HUES6 (cell line): ENCODE data around the gene HSPA2.
"Not testable (repeated sequence)": the region's sequence is repeated elsewhere in the genome, so short reads cannot be mapped to it uniquely, and the experiment has no call there.

ENCODE experiments used
- H3K27ac ChIP-seq: 2 replicates; pipeline ENCODE4 v1.7.0; 2013; ENCODE audit warnings: low read depth, mild to moderate bottlenecking, low read length, inconsistent platforms
- H3K27me3 ChIP-seq: 2 replicates; pipeline ENCODE4 v1.6.1; 2013; ENCODE audit warnings: low read length; ENCODE audit not compliant: control insufficient read depth, insufficient read depth
- H3K36me3 ChIP-seq: 2 replicates; pipeline ENCODE4 v1.6.1; 2013; ENCODE audit warnings: low read length; ENCODE audit not compliant: control insufficient read depth, insufficient read depth
- H3K4me1 ChIP-seq: 2 replicates; pipeline ENCODE4 v1.6.1; 2013; ENCODE audit warnings: low read length; ENCODE audit not compliant: control insufficient read depth, insufficient read depth
- H3K4me3 ChIP-seq: 2 replicates; pipeline ENCODE4 v1.5.1; 2013; ENCODE audit warnings: low read depth, low read length
- H3K9ac ChIP-seq: one replicate; pipeline ENCODE4 v1.6.1; 2013; ENCODE audit warnings: mild to moderate bottlenecking, low read length
- H3K9me3 ChIP-seq: 2 replicates; pipeline ENCODE4 v1.6.1; 2013; ENCODE audit warnings: low read depth, low read length; ENCODE audit not compliant: control insufficient read depth, insufficient read depth

HSPA2 gene

DNA sequence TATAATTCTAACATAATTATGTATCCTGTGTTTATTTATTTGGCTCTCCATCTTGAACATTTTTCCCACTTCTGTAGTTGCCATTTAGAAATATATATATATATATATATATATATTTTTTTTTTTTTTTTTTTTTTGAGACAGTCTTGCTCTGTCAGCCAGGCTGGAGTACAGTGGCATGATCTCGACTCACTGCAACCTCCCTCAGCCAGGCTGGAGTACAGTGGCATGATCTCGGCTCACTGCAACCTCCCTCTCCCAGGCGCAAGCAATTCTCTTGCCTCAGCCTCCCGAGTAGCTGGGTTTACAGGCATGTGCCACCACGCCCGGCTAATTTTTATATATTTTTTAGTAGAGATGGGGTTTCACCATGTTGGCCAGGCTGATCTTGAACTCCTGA lies 22.9 kb upstream of the HSPA2 start:
- not testable (repeated sequence) for H3K27ac ChIP-seq, H3K4me1 ChIP-seq, H3K9ac ChIP-seq, H3K4me3 ChIP-seq, H3K9me3 ChIP-seq, H3K27me3 ChIP-seq
- peaks cover 14% of the 10 kb centered on the region for H3K36me3 ChIP-seq

DNA sequence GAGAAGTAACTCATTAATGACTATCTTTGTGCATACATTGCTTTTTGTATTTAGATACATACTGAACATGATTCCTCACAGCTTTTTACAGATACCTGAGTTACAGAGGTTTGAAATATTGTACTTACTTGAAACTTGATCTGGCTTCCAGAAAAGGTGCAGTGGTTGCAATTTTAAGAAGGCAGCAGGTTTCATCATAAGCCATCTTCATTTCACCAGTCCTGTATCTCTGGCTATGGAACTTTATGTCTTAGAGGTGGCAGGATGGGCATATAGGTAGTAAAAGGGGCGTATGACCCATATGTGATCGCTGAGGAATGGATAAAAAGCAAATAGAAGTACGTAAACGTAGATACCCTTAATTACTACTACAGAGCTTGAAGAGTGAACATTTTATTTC lies 22.3 kb upstream of the HSPA2 start:
- Histone ChIP-seq H3K9ac (no peak overlapping the region), H3K27me3 (no peaks in the 10 kb centered on the region), H3K27ac (no peak overlapping the region), H3K36me3 (peaks cover 19% of the 10 kb centered on the region), H3K4me3 (no peak overlapping the region), H3K9me3 (no peaks in the 10 kb centered on the region), H3K4me1 (no peaks in the 10 kb centered on the region)

DNA sequence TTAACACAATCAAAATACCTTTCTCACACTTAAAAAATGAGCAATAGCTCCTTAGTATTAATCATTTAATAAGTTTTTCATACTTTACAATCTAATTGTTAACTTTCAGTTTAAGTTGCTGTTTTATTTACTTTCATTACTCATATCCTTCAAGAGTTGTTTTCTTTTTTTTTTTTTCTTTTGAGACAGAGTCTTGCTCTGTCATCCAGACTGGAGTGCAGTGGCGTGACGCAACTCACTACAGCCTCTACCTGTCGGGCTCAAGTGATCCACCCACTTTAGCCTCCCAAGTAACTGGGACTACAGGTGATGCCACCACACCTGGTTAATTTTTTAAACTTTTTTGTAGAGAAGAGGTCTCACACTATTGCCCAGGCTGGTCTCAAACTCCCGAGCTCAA lies 19.8 kb upstream of the HSPA2 start:
- H3K27me3 ChIP-seq, result no peaks in the 10 kb centered on the region

GRCh38 chr14:64522591-64523355 lies 17.8 kb upstream of the HSPA2 start:
- H3K27me3 ChIP-seq, result no peaks in the 10 kb centered on the region
- H3K36me3 ChIP-seq, result peaks cover 23% of the 10 kb centered on the region
- no peaks in the 10 kb centered on the region for H3K4me1 ChIP-seq
- H3K27ac ChIP-seq, result no peak overlapping the region
- no peak overlapping the region for H3K9ac ChIP-seq
- H3K9me3 ChIP-seq, result no peaks in the 10 kb centered on the region
- no peak overlapping the region for H3K4me3 ChIP-seq

More for the DNA sequence above, 19.8 kb upstream of the HSPA2 start:
- H3K4me3 ChIP-seq, result no peak overlapping the region
- no peaks in the 10 kb centered on the region for H3K4me1 ChIP-seq
- H3K9me3 ChIP-seq, result no peaks in the 10 kb centered on the region
- peaks cover 23% of the 10 kb centered on the region for H3K36me3 ChIP-seq
- no peak overlapping the region for H3K27ac ChIP-seq
- no peak overlapping the region for H3K9ac ChIP-seq

DNA sequence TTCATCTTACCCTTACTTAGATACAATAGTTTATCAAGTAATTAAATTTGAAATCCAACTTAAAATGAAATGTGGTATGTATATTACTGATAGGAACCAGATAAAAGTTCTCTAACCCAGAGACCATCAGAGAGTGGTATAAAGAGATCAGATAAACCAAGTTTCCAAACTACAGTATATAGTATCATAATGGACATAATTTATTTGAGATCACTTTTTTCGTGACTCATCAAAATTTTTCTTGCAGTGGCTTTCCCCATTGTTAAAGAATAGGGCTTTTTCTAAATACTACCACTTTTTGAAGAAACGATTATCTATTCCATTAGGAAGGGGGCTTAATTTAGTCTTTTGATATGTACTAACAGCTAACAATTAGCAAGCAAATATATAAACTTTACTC lies 15.2 kb upstream of the HSPA2 start:
- H3K27ac ChIP-seq, result no peak overlapping the region
- no peaks in the 10 kb centered on the region for H3K9me3 ChIP-seq
- no peaks in the 10 kb centered on the region for H3K4me1 ChIP-seq
- no peak overlapping the region for H3K9ac ChIP-seq
- no peaks in the 10 kb centered on the region for H3K27me3 ChIP-seq
- H3K36me3 ChIP-seq, result peaks cover 23% of the 10 kb centered on the region
- no peak overlapping the region for H3K4me3 ChIP-seq

GRCh38 chr14:64531567-64531966 lies 9.0 kb upstream of the HSPA2 start:
- Histone ChIP-seq H3K4me3 (no peak overlapping the region), H3K36me3 (no peaks in the 10 kb centered on the region), H3K4me1 (peaks cover under 1% of the 10 kb centered on the region; the same call in 1 of the 2 replicates), H3K27me3 (no peaks in the 10 kb centered on the region), H3K27ac (no peak overlapping the region), H3K9me3 (no peaks in the 10 kb centered on the region), H3K9ac (no peak overlapping the region)

DNA sequence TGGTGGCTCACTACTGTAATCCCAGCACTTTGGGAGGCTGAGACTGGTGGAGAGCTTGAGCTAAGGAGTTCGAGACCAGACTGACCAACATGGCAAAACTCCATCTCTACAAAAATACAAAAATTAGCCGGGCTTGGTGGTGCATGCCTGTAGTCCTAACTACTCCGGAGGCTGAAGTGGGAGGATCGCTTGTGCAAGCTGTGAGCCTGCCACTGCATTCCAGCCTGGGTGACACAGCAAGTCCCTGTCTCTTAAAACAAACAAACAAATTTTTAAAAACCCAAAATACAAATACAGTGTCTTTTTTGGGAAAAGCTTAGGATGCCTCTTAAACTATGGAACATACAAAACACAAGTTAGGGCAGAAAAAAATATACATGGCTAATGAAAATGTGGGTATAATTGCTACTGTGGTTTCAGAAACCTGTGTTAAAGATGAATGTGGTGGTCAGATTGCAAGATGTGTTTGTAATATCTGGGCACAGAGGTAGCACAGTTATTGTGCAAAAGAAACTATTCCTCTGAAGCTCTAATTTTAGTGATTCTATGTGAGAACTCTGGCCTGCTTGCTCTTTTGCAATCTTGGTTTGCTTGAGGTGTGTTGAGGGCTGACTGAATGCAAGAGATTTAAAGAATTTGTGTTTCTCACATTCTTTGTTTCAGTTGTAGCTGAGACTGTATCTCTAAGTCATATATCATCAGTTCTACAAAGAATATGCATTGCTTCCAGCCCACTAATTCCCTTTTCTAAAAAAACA lies 3.9 kb upstream of the HSPA2 start:
- no peak overlapping the region for H3K27ac ChIP-seq
- H3K27me3 ChIP-seq, result peaks cover 10% of the 10 kb centered on the region; the same call in 1 of the 2 replicates
- no peaks in the 10 kb centered on the region for H3K36me3 ChIP-seq
- peaks cover 8% of the 10 kb centered on the region; the same call in 1 of the 2 replicates for H3K4me1 ChIP-seq
- peaks cover 9% of the 10 kb centered on the region for H3K9me3 ChIP-seq
- no peak overlapping the region for H3K9ac ChIP-seq
- no peak overlapping the region for H3K4me3 ChIP-seq

DNA sequence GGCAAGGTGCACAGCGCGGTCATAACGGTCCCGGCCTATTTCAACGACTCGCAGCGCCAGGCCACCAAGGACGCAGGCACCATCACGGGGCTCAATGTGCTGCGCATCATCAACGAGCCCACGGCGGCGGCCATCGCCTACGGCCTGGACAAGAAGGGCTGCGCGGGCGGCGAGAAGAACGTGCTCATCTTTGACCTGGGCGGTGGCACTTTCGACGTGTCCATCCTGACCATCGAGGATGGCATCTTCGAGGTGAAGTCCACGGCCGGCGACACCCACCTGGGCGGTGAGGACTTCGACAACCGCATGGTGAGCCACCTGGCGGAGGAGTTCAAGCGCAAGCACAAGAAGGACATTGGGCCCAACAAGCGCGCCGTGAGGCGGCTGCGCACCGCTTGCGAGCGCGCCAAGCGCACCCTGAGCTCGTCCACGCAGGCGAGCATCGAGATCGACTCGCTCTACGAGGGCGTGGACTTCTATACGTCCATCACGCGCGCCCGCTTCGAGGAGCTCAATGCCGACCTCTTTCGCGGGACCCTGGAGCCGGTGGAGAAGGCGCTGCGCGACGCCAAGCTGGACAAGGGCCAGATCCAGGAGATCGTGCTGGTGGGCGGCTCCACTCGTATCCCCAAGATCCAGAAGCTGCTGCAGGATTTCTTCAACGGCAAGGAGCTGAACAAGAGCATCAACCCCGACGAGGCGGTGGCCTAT lies 875 bp downstream of the HSPA2 start:
- Histone ChIP-seq H3K9ac (no peak overlapping the region), H3K27ac (no peak overlapping the region), H3K27me3 (peaks cover 20% of the 10 kb centered on the region; the same call in 1 of the 2 replicates), H3K36me3 (no peaks in the 10 kb centered on the region), H3K4me1 (peaks cover 11% of the 10 kb centered on the region; the same call in 1 of the 2 replicates), H3K4me3 (peak overlapping the region; percentile 63), H3K9me3 (peaks cover 14% of the 10 kb centered on the region)

GRCh38 chr14:64541972-64542835 lies 1.7 kb downstream of the HSPA2 start:
- Histone ChIP-seq H3K4me1 (peaks cover 7% of the 10 kb centered on the region; the same call in 1 of the 2 replicates), H3K27ac (no peak overlapping the region), H3K27me3 (peaks cover 20% of the 10 kb centered on the region; the same call in 1 of the 2 replicates), H3K4me3 (peak overlapping the region; percentile 63), H3K9ac (no peak overlapping the region), H3K36me3 (no peaks in the 10 kb centered on the region), H3K9me3 (peaks cover 14% of the 10 kb centered on the region)

DNA sequence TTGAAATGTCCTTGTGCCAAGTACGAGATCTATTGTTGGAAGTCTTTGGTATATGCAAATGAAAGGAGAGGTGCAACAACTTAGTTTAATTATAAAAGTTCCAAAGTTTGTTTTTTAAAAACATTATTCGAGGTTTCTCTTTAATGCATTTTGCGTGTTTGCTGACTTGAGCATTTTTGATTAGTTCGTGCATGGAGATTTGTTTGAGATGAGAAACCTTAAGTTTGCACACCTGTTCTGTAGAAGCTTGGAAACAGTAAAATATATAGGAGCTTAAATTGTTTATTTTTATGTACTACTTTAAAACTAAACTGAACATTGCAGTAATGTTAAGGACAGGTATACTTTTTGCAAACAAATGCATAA lies 2.3 kb downstream of the HSPA2 start:
- H3K36me3 ChIP-seq, result no peaks in the 10 kb centered on the region
- peak overlapping the region; percentile 63 for H3K4me3 ChIP-seq
- H3K4me1 ChIP-seq, result peaks cover 7% of the 10 kb centered on the region; the same call in 1 of the 2 replicates
- no peak overlapping the region for H3K27ac ChIP-seq
- no peak overlapping the region for H3K9ac ChIP-seq
- H3K9me3 ChIP-seq, result peaks cover 14% of the 10 kb centered on the region
- peaks cover 20% of the 10 kb centered on the region; the same call in 1 of the 2 replicates for H3K27me3 ChIP-seq
